Stimulated activated CD8-positive, alpha-beta memory T cell treated with anti-CD3 and anti-CD28 coated beads, Interleukin-12 subunit alpha, Interleukin-12 subunit beta, amount 100 ng/mL, for 1 hour (primary cell): ENCODE measurements around the gene HIBCH.
"Not testable (repeated sequence)": the region's sequence is repeated elsewhere in the genome, so short reads cannot be mapped to it uniquely, and the experiment has no call there.

Experiments
- DNase-seq: peaks from one replicate; pipeline ENCODE4 v3.0.0-alpha.2; 2020; ENCODE audit warnings: low read depth

HIBCH gene

DNA sequence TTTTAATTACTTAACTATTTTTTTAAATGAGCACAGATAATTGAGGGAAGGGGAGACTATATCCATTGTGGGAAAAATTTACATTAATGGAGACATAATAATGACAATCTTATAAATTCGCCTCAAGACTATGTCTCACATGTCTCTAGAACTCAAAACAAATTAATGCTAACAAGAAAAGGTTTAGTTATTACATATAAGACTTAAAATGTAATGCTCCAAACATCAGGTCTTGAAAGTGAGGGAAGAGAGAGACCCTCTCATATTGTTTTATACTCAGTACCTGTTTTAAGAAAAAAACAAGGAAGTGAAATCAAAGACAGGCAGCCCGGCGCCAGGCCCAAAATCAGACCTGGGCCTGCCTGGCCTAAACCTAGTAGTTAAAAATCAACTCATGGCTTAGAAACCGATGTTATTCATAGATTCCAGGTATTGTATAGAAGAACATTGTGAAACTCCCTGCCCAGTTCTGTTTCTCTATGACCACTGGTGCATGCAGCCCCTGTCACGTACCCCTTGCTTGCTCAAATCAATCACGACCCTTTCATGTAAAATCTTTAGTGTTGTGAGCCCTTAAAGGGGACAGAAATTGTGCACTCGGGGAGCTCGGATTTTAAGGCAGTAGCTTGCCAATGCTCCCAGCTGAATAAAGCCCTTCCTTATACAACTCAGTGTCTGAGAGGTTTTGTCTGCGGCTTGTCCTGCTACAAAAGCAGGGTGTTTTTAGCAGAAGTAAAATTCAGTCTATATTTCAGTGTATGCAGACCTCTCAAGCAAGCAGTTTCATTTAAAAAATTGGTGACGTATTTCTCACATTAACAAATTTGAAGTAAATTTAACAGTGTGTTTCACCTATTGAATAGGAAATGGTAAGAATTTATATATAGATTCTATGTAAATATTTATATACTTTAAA is 161.8 kb downstream of the HIBCH start:
- not testable (repeated sequence) for DNase-seq

- no peak for DNase-seq
Measured at GRCh38 chr2:190156530-190157212, 163.0 kb downstream of the HIBCH start.
